ENCODE results near the gene DUSP15. TPM values are rescaled to one million over a fixed set of nuclear protein-coding genes. Genes with fewer than 3 reads are reported as not detected.

Gene DUSP15
- total and polyA plus RNA-seq, 9 of the 15 experiments (the other 6 are each of a cell fraction or from before 2014, with no cell fraction given), result 0.34 TPM; not detected in 8

- H3K27ac ChIP-seq (ENCODE audit: extremely low read depth, low read depth, low read length), result peak overlapping the region; percentile 49; the same call in 1 of the 3 replicates
- FAIRE-seq, result no peak
- TF ChIP-seq, protein P1, sequence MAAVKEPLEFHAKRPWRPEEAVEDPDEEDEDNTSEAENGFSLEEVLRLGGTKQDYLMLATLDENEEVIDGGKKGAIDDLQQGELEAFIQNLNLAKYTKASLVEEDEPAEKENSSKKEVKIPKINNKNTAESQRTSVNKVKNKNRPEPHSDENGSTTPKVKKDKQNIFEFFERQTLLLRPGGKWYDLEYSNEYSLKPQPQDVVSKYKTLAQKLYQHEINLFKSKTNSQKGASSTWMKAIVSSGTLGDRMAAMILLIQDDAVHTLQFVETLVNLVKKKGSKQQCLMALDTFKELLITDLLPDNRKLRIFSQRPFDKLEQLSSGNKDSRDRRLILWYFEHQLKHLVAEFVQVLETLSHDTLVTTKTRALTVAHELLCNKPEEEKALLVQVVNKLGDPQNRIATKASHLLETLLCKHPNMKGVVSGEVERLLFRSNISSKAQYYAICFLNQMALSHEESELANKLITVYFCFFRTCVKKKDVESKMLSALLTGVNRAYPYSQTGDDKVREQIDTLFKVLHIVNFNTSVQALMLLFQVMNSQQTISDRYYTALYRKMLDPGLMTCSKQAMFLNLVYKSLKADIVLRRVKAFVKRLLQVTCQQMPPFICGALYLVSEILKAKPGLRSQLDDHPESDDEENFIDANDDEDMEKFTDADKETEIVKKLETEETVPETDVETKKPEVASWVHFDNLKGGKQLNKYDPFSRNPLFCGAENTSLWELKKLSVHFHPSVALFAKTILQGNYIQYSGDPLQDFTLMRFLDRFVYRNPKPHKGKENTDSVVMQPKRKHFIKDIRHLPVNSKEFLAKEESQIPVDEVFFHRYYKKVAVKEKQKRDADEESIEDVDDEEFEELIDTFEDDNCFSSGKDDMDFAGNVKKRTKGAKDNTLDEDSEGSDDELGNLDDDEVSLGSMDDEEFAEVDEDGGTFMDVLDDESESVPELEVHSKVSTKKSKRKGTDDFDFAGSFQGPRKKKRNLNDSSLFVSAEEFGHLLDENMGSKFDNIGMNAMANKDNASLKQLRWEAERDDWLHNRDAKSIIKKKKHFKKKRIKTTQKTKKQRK (IDR thresholded peaks at IDR 0.05; ENCODE audit: borderline replicate concordance, low read depth, low read length), result no peak
- TF ChIP-seq HMGN3 (IDR thresholded peaks at IDR 0.05; ENCODE audit: borderline replicate concordance, extremely low read depth, insufficient read length, low read depth, low read length) (peak; percentile 12), RHOXF2B (CRISPR knock-in tag; conservative IDR thresholded peaks at IDR 0.05) (no peak), FOXM1 (IDR thresholded peaks at IDR 0.05; ENCODE audit: low read depth) (no peak), FOXM1 (CRISPR knock-in tag; IDR thresholded peaks at IDR 0.05; ENCODE audit: low read depth) (0 out of 2 replicates have a peak, but pooled peaks have one; percentile 40)
- H3K9me3 ChIP-seq (replicated peaks; ENCODE audit: control insufficient read depth, insufficient read depth, low read depth, low read length), result no peaks in the 10 kb centered on the region
- no peaks in the 10 kb centered on the region for H3K79me2 ChIP-seq (ENCODE audit: control insufficient read depth, insufficient read depth, low read length)
- WGBS (ENCODE audit: insufficient coverage, low coverage, missing lambda C conversion rate), result 78% methylated on average over 9 of the region's 9 CpGs
- intact Hi-C loops (cut with micrococcal nuclease) (loop anchor here (5.0 kb wide), 1 partner anchor 273 kb away; no protein-coding TSS in a partner anchor), in situ Hi-C loops (cut with MboI) (loop anchor here (25.0 kb wide), 1 partner anchor 827 kb away; the partner anchor contains the start of gene C20orf203)
- no peak for DNase-seq (ENCODE audit: extremely low read depth in 1 of 4, low spot score in 3 of 4)
- CTCF ChIA-PET (ENCODE audit: low intra/inter-chr PET ratio), result no interaction called here
- no peak overlapping the region for H3K4me3 ChIP-seq
- no peaks in the 10 kb centered on the region for H3K36me3 ChIP-seq (ENCODE audit: control insufficient read depth, insufficient read depth, low read length)
- peak overlapping the region; percentile 35 to 68; a peak in 2 of 4 replicates for H3K9ac ChIP-seq (ENCODE audit: insufficient read depth in 1 of 2, low read depth in 2 of 2, low read length in 2 of 2)
- ATAC-seq, result no peak
- H4K20me1 ChIP-seq (replicated peaks; ENCODE audit: control insufficient read depth, insufficient read depth, low read length), result 0 out of 2 replicates have a peak, but pooled peaks cover 6% of the 10 kb centered on the region
- H3K4me1 ChIP-seq (replicated peaks in 1 of 2; ENCODE audit: control insufficient read depth in 2 of 2, insufficient read depth in 2 of 2, low read length in 2 of 2), result peaks cover 35 to 51% of the 10 kb centered on the region in 2 experiments
- peak overlapping the region; percentile 73; the same call in 1 of the 2 replicates for H2AFZ ChIP-seq (ENCODE audit: low read depth, low read length)
- no peaks in the 10 kb centered on the region for H3K27me3 ChIP-seq (ENCODE audit: control insufficient read depth in 2 of 2, insufficient read depth in 2 of 2, low read length in 2 of 2)
- no TSS peak for BruUV-seq (replicated peaks)
- POLR2A ChIA-PET, result interaction anchor here (0.8 to 1.3 kb wide), 3 partner anchors 17 to 194 kb away, joined by 3 to 5 read pairs (median 4); no protein-coding TSS in a partner anchor
- peak overlapping the region; percentile 39; the same call in 1 of the 2 replicates for H3K4me2 ChIP-seq (ENCODE audit: insufficient read depth, low read length)
- no peaks in the 10 kb centered on the region for H3K9me1 ChIP-seq (ENCODE audit: control insufficient read depth, insufficient read depth, low read length)
These were observed 34.8 kb downstream of the DUSP15 start for GRCh38 chr20:31835554-31835953.
